Small intestine (tissue), 7 donors: Measurements from ENCODE around the gene PYCARD. TPM values are rescaled to one million over a fixed set of nuclear protein-coding genes. Genes with fewer than 3 reads are reported as not detected.

ENCODE experiments used
- DNase-seq, 2 donors: peaks; one replicate each; pipeline versions ENCODE4 v3.0.0 to v3.0.0-alpha.2; 2013
- FAIRE-seq: peaks from 2 replicates; lab custom pipeline; 2012; peaks lifted over from hg19 to GRCh38; lab: Jason Lieb, UNC
- H3K27ac ChIP-seq, 3 donors: one replicate each; pipeline ENCODE4 v1.5.1; 2013; ENCODE audit warnings: low read length in 2 of 3, mild to moderate bottlenecking in 2 of 3, control low read depth in 1 of 3, inconsistent platforms in 1 of 3, low read depth in 1 of 3, moderate library complexity in 1 of 3
- H3K27me3 ChIP-seq, 3 donors: one replicate each; pipeline ENCODE4 v1.6.1; 2013; ENCODE audit warnings: low read length in 3 of 3, inconsistent platforms in 1 of 3; ENCODE audit not compliant: control insufficient read depth in 3 of 3, insufficient read depth in 3 of 3
- H3K36me3 ChIP-seq, 3 donors: one replicate each; pipeline ENCODE4 v1.6.1; 2013; ENCODE audit warnings: low read length in 3 of 3, inconsistent platforms in 1 of 3, low read depth in 1 of 3, mild to moderate bottlenecking in 1 of 3, moderate library complexity in 1 of 3; ENCODE audit not compliant: control insufficient read depth in 3 of 3, insufficient read depth in 2 of 3
- H3K4me1 ChIP-seq, 3 donors: one replicate each; pipeline ENCODE4 v1.6.1; 2013; ENCODE audit warnings: low read length in 2 of 3, inconsistent platforms in 1 of 3, low read depth in 1 of 3, mild to moderate bottlenecking in 1 of 3, moderate library complexity in 1 of 3; ENCODE audit not compliant: control insufficient read depth in 3 of 3, insufficient read depth in 2 of 3
- H3K4me3 ChIP-seq, 3 donors: one replicate each; pipeline ENCODE4 v1.5.1; 2013; ENCODE audit warnings: low read length in 3 of 3, control low read depth in 1 of 3, inconsistent platforms in 1 of 3, low read depth in 1 of 3, mild to moderate bottlenecking in 1 of 3, moderate library complexity in 1 of 3
- H3K9me3 ChIP-seq, 2 donors: one replicate each; pipeline ENCODE4 v1.6.1; 2013; ENCODE audit warnings: low read depth in 1 of 2, low read length in 1 of 2; ENCODE audit not compliant: control insufficient read depth in 2 of 2, insufficient read depth in 1 of 2
- WGBS, 3 donors: extraction: QIAGEN DNeasy Blood & Tissue Kit; methylation state at CpG; one replicate each; pipeline ENCODE4 v1.1.7; 2013; 5-methylcytosine and 5-hydroxymethylcytosine counted together
- polyA plus RNA-seq, 4 donors: library from polyadenylated mRNA; stranded (reverse) in 3 of 4; unstranded in 1 of 4; fragments of 200-250 nt in 3 of 4; fragments of 120-200 nt in 1 of 4; gene quantifications; one replicate each; pipeline versions ENCODE4 v1.2.1 to v1.2.3, GENCODE V29; 2013
- donor health status: healthy with polysubstance abuse.
- donor health status: control.
- donor health status: control.
- donor health status: Bipolar disorder and iron deficiency.
- donor health status: healthy.

PYCARD gene
- polyA plus RNA-seq, 4 donors = 47.1 to 247 (median 170) TPM

DNA sequence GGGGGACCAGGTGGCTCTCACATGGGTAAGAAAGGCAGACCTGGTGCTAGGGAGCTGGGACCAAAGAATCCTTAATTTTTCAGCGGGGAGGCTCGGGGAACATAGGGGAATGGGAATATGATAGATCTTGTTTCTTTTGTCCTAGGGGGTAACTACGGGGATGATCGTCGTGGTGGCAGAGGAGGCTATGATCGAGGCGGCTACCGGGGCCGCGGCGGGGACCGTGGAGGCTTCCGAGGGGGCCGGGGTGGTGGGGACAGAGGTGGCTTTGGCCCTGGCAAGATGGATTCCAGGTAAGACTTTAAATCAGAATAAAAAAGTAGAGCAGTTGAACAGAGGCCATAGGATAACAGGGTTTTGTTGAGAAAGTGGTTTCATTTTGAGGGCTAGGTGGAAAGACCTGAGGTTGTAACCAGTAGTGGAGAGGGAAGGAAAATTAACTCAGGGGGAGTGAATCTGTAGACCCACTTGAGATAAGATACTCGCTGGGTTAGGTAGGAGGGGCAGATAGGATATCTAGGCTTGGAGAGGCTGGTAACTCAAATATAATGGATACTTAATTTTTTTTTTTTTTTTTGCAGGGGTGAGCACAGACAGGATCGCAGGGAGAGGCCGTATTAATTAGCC is 11.6 kb downstream of the PYCARD start:
- H3K4me3 ChIP-seq = no peak overlapping the region
- H3K4me1 ChIP-seq = no peaks in the 10 kb centered on the region
- H3K27ac ChIP-seq = no peak overlapping the region
- DNase-seq (no peak), FAIRE-seq (no peak)
- H3K36me3 ChIP-seq = peaks cover 48 to 66% (median 62%) of the 10 kb centered on the region in 3 donors
- no peaks in the 10 kb centered on the region for H3K9me3 ChIP-seq
- WGBS, 3 donors = 91 to 93% (median 93%) methylated on average over 17 of the region's 17 CpGs
- no peaks in the 10 kb centered on the region for H3K27me3 ChIP-seq

DNA sequence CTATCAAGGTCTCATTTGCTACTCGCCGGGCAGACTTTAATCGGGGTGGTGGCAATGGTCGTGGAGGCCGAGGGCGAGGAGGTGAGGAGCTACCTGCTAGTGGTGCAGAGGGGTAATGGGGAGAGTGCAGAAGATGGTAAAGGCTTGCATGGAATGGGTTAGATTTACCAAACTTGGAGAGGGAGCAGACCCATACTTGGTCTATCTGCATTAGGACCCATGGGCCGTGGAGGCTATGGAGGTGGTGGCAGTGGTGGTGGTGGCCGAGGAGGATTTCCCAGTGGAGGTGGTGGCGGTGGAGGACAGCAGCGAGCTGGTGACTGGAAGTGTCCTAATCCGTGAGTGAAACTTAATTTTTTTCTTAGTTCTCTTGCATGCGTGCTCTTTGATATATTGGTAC is 12.5 kb downstream of the PYCARD start:
- 95 to 96% (median 95%) methylated on average over 12 of the region's 12 CpGs for WGBS, 3 donors
- DNase-seq = no peak
- H3K9me3 ChIP-seq = no peaks in the 10 kb centered on the region
- H3K4me3 ChIP-seq = no peak overlapping the region
- no peaks in the 10 kb centered on the region for H3K27me3 ChIP-seq
- H3K4me1 ChIP-seq = no peaks in the 10 kb centered on the region
- FAIRE-seq = no peak
- H3K27ac ChIP-seq = no peak overlapping the region
- peaks cover 53 to 68% (median 59%) of the 10 kb centered on the region in 3 donors for H3K36me3 ChIP-seq

DNA sequence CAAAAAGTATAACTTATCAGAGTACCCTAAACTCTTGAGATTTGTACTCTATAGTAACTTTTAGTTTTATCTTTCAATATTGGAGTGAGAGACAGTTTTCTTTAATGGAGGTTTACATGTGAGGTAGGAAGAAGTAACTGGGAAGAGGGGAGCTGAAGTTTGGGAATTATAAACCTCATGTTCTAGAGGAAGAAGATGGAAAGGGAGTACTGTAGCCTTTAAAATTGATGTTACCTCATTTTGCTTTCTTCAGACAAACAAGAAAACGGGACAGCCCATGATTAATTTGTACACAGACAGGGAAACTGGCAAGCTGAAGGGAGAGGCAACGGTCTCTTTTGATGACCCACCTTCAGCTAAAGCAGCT is 13.2 kb downstream of the PYCARD start:
- H3K27ac ChIP-seq = no peak overlapping the region
- no peak for FAIRE-seq
- no peak overlapping the region for H3K4me3 ChIP-seq
- no peaks in the 10 kb centered on the region for H3K27me3 ChIP-seq
- 84 to 89% (median 88%) methylated on average over 2 of the region's 2 CpGs for WGBS, 3 donors
- H3K36me3 ChIP-seq = peaks cover 53 to 70% (median 60%) of the 10 kb centered on the region in 3 donors
- H3K9me3 ChIP-seq = no peaks in the 10 kb centered on the region
- H3K4me1 ChIP-seq = no peaks in the 10 kb centered on the region
- DNase-seq = no peak

DNA sequence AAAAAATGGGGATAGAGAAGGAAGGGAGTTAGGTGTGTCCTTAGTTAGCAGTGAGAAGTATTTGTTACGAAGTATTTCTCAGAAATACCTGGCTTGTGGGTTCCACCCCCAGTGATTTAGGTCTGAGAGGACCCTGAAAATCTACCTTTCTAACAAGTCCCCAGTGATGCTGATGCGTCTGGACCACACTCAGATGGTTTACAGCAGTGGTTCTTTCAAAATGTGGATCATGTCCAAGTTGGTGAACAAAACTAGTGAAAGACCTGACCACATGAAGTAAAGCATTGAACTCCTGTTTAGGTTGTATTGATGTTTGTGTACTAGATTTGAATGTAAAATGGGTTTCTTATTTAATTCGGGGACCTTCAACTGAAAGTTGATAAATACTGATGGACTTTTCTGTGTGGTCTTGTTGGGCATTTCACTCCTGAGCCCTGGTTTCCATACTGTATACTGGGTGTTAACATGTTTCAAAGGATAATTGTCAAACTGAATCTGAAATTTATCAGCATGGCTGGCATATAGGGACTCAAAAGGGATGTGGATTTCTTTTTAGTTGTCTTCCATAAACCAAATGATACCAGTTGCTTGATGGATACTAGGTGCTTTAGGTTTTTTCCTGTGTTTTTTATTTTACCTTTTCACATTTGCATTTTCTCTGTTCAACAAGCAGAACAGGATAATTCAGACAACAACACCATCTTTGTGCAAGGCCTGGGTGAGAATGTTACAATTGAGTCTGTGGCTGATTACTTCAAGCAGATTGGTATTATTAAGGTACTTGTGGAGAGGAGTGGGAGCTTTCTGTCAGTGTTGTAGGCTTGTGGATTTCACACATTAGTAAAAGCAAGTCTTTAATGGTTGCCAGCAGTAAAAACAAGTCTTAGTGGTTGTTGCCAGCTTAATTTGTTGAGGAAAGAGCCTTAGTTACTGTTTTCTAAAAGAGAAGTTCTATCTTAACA is 13.8 kb downstream of the PYCARD start:
- no peaks in the 10 kb centered on the region for H3K4me1 ChIP-seq
- DNase-seq = no peak
- no peaks in the 10 kb centered on the region for H3K27me3 ChIP-seq
- FAIRE-seq = no peak
- WGBS, 3 donors = 82 to 85% (median 85%) methylated on average over 3 of the region's 3 CpGs
- H3K36me3 ChIP-seq = peaks cover 56 to 69% (median 60%) of the 10 kb centered on the region in 3 donors
- no peak overlapping the region for H3K4me3 ChIP-seq
- H3K27ac ChIP-seq = no peak overlapping the region
- H3K9me3 ChIP-seq = no peaks in the 10 kb centered on the region

DNA sequence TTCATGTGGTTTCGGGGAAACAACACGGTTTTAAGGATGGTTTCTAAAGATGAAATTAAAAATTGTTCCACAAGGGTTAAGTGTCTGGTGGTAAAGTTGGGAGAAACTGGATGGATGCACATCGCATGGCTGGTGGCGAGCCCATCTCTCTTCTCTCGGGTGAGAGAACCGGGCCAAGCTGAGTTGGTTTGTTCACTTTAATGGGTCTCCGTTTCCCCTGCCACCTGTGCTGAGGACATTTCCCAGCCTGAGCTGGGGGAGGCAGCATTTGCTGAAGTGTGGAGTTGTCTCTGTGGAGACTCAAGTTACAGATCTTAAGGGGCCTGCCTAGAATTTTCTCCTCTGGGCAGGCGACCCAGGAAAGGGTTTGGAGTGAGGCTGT is 14.8 kb downstream of the PYCARD start:
- Histone ChIP-seq H3K4me3 (no peak overlapping the region), H3K9me3 (no peaks in the 10 kb centered on the region), H3K27me3 (no peaks in the 10 kb centered on the region), H3K27ac (no peak overlapping the region), H3K36me3 (peaks cover 54 to 68% (median 56%) of the 10 kb centered on the region in 3 donors), H3K4me1 (peaks cover 0 to 3% (median 0%) of the 10 kb centered on the region in 3 donors)
- FAIRE-seq = no peak
- DNase-seq = no peak
- WGBS, 3 donors = 84 to 91% (median 85%) methylated on average over 8 of the region's 8 CpGs

DNA sequence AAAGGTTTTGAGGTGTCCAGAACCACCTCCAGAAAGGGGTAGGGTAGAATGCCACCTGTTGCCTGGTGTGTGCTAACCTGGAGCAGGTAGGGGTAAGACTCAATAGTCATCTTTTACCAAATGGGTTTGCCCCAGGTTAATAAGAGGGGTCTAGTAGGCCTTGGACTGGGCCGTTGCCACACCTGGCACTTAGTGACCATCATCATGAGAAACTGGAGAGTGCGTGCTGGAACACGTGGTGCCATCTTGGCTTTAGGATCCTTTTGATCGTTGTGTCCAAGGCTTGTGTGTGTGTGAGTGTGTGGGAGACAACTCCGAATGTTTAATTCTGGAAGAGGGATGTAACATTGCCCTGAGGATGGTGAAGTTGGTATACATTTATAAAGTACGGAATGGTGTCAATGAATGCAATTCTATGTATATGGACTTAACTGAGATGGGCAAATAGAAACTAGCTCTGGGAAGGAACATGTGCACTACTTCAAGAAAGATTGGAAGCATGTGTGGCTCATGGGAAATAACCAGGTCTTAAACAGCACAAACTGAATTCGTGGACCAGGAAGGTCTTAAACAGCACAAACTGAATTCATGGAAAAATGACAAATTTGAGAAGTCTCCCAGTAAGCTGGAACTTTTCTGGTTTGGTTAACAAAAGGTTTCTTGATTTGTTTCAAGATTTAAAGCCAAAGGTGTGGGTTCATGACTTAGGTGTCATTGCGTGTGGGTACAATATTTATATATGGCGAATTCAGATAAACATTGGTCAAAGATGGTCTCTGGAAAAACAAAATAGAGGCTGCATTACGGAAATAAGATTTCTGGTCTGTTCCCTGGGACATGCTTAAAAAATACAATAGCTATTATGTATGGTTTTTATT is 15.4 kb downstream of the PYCARD start:
- Histone ChIP-seq H3K27me3 (no peaks in the 10 kb centered on the region), H3K4me3 (no peak overlapping the region), H3K9me3 (no peaks in the 10 kb centered on the region), H3K4me1 (peaks cover 0 to 5% (median 3%) of the 10 kb centered on the region in 3 donors), H3K27ac (no peak overlapping the region), H3K36me3 (peaks cover 57 to 69% (median 57%) of the 10 kb centered on the region in 3 donors)
- no peak for DNase-seq
- WGBS, 3 donors = 80 to 85% (median 84%) methylated on average over 10 of the region's 10 CpGs
- no peak for FAIRE-seq

DNA sequence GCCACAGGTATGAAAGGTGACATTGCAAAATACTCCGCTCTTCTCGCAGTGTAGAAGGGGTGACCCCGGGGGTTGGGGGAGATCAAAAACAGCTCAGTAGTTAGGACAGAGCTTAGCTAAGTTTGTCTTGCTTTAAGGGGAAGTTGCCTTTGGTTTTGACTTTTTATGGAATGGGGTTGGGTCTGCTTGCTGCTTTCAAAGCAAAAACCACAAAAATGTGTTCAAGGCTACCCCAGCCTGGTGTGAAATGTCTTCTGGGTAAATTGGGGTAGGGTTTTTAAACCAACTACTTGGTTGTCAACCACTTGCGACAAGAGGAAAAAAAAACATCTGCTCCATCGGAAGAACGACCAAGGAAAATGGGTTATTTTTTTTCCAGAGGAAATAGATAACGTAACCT is 16.4 kb downstream of the PYCARD start:
- H3K36me3 ChIP-seq = peaks cover 50 to 60% (median 52%) of the 10 kb centered on the region in 3 donors
- no peaks in the 10 kb centered on the region for H3K9me3 ChIP-seq
- FAIRE-seq (no peak), DNase-seq (no peak)
- peaks cover 0 to 7% (median 3%) of the 10 kb centered on the region in 3 donors for H3K4me1 ChIP-seq
- H3K27me3 ChIP-seq = no peaks in the 10 kb centered on the region
- H3K4me3 ChIP-seq = no peak overlapping the region
- 70 to 87% (median 73%) methylated on average over 7 of the region's 7 CpGs for WGBS, 3 donors
- H3K27ac ChIP-seq = no peak overlapping the region

DNA sequence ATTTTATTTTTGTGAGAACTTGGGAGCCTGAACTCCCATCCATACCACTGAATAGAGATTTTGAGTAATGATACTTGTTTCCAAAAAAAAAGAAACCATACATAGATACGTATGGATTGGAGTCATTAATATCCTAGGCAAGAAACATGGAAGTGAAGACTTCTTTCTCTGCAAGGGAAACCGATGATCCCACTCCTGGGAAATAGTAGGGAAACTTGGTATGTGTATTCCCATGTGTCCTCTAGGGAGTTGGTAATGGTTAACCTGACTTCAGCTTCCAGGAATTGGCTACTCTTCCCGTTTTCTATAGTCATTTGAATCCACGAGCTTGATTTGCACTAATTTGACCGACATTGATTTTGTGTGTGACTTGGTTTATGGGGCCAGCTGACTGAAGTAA is 17.2 kb downstream of the PYCARD start:
- 59 to 64% (median 64%) methylated on average over 5 of the region's 5 CpGs for WGBS, 3 donors
- peaks cover 0 to 7% (median 3%) of the 10 kb centered on the region in 3 donors for H3K4me1 ChIP-seq
- H3K9me3 ChIP-seq = no peaks in the 10 kb centered on the region
- FAIRE-seq (no peak), DNase-seq (no peak)
- no peak overlapping the region for H3K27ac ChIP-seq
- no peak overlapping the region for H3K4me3 ChIP-seq
- H3K36me3 ChIP-seq = peaks cover 42 to 52% (median 50%) of the 10 kb centered on the region in 3 donors
- H3K27me3 ChIP-seq = no peaks in the 10 kb centered on the region
